Measurements from ENCODE around the gene SELENOS.
"Not testable (repeated sequence)": the region's sequence is repeated elsewhere in the genome, so short reads cannot be mapped to it uniquely, and the experiment has no call there.

SELENOS gene

GRCh38 chr15:101309436-101310160 is 32.3 kb upstream of the SELENOS start:
- no peak for DNase-seq

GRCh38 chr15:101308604-101309435 is 31.5 kb upstream of the SELENOS start:
- DNase-seq, result no peak

GRCh38 chr15:101307897-101308603 is 30.8 kb upstream of the SELENOS start:
- no peak for DNase-seq

GRCh38 chr15:101307048-101307896 is 30.0 kb upstream of the SELENOS start:
- DNase-seq, result no peak

- DNase-seq, result no peak
Measured at GRCh38 chr15:101306341-101307047, 29.2 kb upstream of the SELENOS start.

GRCh38 chr15:101305820-101306255 is 28.6 kb upstream of the SELENOS start:
- DNase-seq, result no peak

GRCh38 chr15:101303408-101303807 is 26.1 kb upstream of the SELENOS start:
- DNase-seq, result no peak

- no peak for DNase-seq
Measured at GRCh38 chr15:101296418-101297405, 19.4 kb upstream of the SELENOS start.

- no peak for DNase-seq
Measured at GRCh38 chr15:101295607-101296161, 18.4 kb upstream of the SELENOS start.

GRCh38 chr15:101294731-101295606 is 17.7 kb upstream of the SELENOS start, which contains the start of gene SNRPA1:
Gene SNRPA1 (minus strand): TSS chr15:101295248. CDS start chr15:101295178, 70 bp downstream.
- peak; percentile 99 for DNase-seq

- no peak for DNase-seq
Measured at GRCh38 chr15:101293122-101293521, 15.8 kb upstream of the SELENOS start.

GRCh38 chr15:101288905-101289513 is 11.7 kb upstream of the SELENOS start:
- no peak for DNase-seq

- DNase-seq, result not testable (repeated sequence)
Measured at GRCh38 chr15:101287342-101287741, 10.1 kb upstream of the SELENOS start.

- no peak for DNase-seq
Measured at GRCh38 chr15:101286471-101287114, 9.3 kb upstream of the SELENOS start.

- no peak for DNase-seq
Measured at GRCh38 chr15:101283931-101284330, 6.6 kb upstream of the SELENOS start.

- no peak for DNase-seq
Measured at GRCh38 chr15:101280007-101280406, 2.7 kb upstream of the SELENOS start.

- DNase-seq, result no peak
Measured at GRCh38 chr15:101277943-101278564, 769 bp upstream of the SELENOS start.
